ENCODE data around the gene KLRC4.

- TF ChIP-seq, protein P1, sequence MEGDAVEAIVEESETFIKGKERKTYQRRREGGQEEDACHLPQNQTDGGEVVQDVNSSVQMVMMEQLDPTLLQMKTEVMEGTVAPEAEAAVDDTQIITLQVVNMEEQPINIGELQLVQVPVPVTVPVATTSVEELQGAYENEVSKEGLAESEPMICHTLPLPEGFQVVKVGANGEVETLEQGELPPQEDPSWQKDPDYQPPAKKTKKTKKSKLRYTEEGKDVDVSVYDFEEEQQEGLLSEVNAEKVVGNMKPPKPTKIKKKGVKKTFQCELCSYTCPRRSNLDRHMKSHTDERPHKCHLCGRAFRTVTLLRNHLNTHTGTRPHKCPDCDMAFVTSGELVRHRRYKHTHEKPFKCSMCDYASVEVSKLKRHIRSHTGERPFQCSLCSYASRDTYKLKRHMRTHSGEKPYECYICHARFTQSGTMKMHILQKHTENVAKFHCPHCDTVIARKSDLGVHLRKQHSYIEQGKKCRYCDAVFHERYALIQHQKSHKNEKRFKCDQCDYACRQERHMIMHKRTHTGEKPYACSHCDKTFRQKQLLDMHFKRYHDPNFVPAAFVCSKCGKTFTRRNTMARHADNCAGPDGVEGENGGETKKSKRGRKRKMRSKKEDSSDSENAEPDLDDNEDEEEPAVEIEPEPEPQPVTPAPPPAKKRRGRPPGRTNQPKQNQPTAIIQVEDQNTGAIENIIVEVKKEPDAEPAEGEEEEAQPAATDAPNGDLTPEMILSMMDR (conservative IDR thresholded peaks at IDR 0.05): no peak
- no peak for TF ChIP-seq ZFX (IDR thresholded peaks at IDR 0.05)
Measured at GRCh38 chr12:10408842-10409241, 715 bp downstream of the KLRC4 start.
